PC-9 (cell line): ENCODE measurements around the gene TRIM9. TPM values are rescaled to one million over a fixed set of nuclear protein-coding genes. Genes with fewer than 3 reads are reported as not detected.

ENCODE experiments used
- BruUV-seq: library from RNA; stranded (reverse); fragments of 400-500 nt; replicated peaks from 2 replicates; lab custom pipeline; 2021; lab: Mats Ljungman, UMichigan
- CTCF ChIA-PET: fragments of 300-600 bp; sonication (Branson Sonifier 250); formaldehyde crosslinking; loops from one replicate; lab custom pipeline; 2022; ENCODE audit warnings: antibody characterized with exemption; lab: Charles Lee
- POLR2A ChIA-PET: fragments of 300-600 bp; sonication (Branson Sonifier 250); formaldehyde crosslinking; loops from one replicate; lab custom pipeline; 2022; ENCODE audit warnings: antibody characterized with exemption; ENCODE audit not compliant: unreplicated experiment; lab: Charles Lee
- DNase-seq, 2 experiments: peaks; one replicate each; pipeline versions ENCODE4 v3.0.0 to v3.0.0-alpha.2; 2015 to 2022; ENCODE audit warnings: mixed read lengths in 1 of 2
- H2AFZ ChIP-seq: fragments of 200-600 bp; sonication (generic); 2 replicates; pipeline ENCODE4 v1.8.1; 2017; ENCODE audit warnings: antibody characterized with exemption
- H3F3A ChIP-seq: fragments of 200-600 bp; sonication (generic); 2 replicates; pipeline ENCODE4 v1.8.1; 2017; ENCODE audit warnings: antibody characterized with exemption, mild to moderate bottlenecking, low read depth; ENCODE audit not compliant: insufficient read depth
- H3K27ac ChIP-seq: fragments of 200-600 bp; sonication (generic); 2 replicates; pipeline ENCODE4 v1.6.1; 2016; ENCODE audit warnings: mixed run types
- H3K27me3 ChIP-seq: fragments of 200-600 bp; sonication (generic); 2 replicates; pipeline ENCODE4 v1.6.1; 2016; ENCODE audit warnings: low read depth, mixed run types; ENCODE audit not compliant: insufficient read depth
- H3K36me3 ChIP-seq: fragments of 200-600 bp; sonication (generic); 2 replicates; pipeline ENCODE4 v1.6.1; 2016; ENCODE audit warnings: low read depth, mixed run types
- H3K4me1 ChIP-seq: fragments of 200-600 bp; sonication (generic); replicated peaks from 2 replicates; pipeline ENCODE4 v1.6.1; 2016; ENCODE audit warnings: mixed run types; ENCODE audit not compliant: insufficient read depth
- H3K4me2 ChIP-seq: fragments of 200-600 bp; sonication (generic); 2 replicates; pipeline ENCODE4 v1.6.1; 2017; ENCODE audit warnings: mixed run types
- H3K4me3 ChIP-seq: fragments of 200-600 bp; sonication (generic); 2 replicates; pipeline ENCODE4 v1.6.1; 2016; ENCODE audit warnings: mixed run types
- H3K79me2 ChIP-seq: fragments of 200-600 bp; sonication (generic); 2 replicates; pipeline ENCODE4 v1.6.1; 2017; ENCODE audit warnings: low read depth, mixed run types
- H3K9me2 ChIP-seq: fragments of 200-600 bp; sonication (generic); 2 replicates; pipeline ENCODE4 v1.8.1; 2017; ENCODE audit warnings: mild to moderate bottlenecking; ENCODE audit not compliant: insufficient read depth
- H3K9me3 ChIP-seq: fragments of 200-600 bp; sonication (generic); 2 replicates; pipeline ENCODE4 v1.8.1; 2016; ENCODE audit warnings: low read depth; ENCODE audit not compliant: insufficient read depth
- H4K20me1 ChIP-seq: fragments of 200-600 bp; sonication (generic); 2 replicates; pipeline ENCODE4 v1.8.1; 2017; ENCODE audit not compliant: insufficient read depth
- EZH2 ChIP-seq: fragments of 200-600 bp; sonication (generic); IDR thresholded peaks from 2 replicates; pipeline ENCODE4 v1.8.0; 2017; ENCODE audit warnings: antibody characterized with exemption, low read depth
- intact Hi-C: fragments of 100-400 bp; cut with micrococcal nuclease; formaldehyde crosslinking; loops from one replicate; pipeline ENCODE4 v1.10.0; 2022; ENCODE audit not compliant: unreplicated experiment
- total RNA-seq: library from RNA; stranded (reverse); gene quantifications from 2 replicates; pipeline ENCODE4 v1.2.3, GENCODE V29; 2021
- TF ChIP-seq, protein P1 (sequence below): fragments of 200-600 bp; sonication (generic); conservative IDR thresholded peaks from 2 replicates; pipeline ENCODE4 v1.6.1; 2017; ENCODE audit warnings: mixed run types, antibody characterized with exemption, mild to moderate bottlenecking, moderate library complexity

TRIM9 gene
- total RNA-seq, 1 experiment from 2014 or later: 2.1 TPM

DNA sequence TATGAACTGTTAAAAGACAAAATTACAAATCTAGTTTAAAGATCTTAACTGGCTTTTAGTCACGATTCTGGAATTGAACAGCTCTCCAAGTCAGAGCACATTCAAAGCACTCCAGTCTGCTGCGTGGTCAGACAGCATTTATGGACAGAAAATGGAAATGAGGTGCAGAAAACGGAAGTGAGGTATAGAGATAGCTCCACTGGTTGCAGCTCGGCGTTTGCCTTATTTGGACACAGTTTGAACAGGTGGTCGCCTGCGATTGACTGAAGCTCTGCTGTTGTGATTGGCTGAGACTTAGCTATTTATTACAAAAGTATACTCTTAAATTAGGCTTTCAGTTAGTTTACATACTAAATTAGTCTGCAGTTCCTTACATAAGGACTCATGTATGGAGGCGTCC, 28.3 kb downstream of the TRIM9 start:
- Histone ChIP-seq H3K4me3 (no peak overlapping the region), H3K79me2 (no peaks in the 10 kb centered on the region), H3F3A (no peaks in the 10 kb centered on the region), H2AFZ (no peak overlapping the region), H3K9me2 (no peaks in the 10 kb centered on the region), H3K27me3 (no peaks in the 10 kb centered on the region), H3K9me3 (peaks cover 7% of the 10 kb centered on the region; the same call in 1 of the 2 replicates), H3K36me3 (no peaks in the 10 kb centered on the region), H3K4me1 (no peaks in the 10 kb centered on the region), H3K4me2 (no peak overlapping the region), H3K27ac (no peak overlapping the region), H4K20me1 (no peaks in the 10 kb centered on the region)
- TF ChIP-seq, protein P1, sequence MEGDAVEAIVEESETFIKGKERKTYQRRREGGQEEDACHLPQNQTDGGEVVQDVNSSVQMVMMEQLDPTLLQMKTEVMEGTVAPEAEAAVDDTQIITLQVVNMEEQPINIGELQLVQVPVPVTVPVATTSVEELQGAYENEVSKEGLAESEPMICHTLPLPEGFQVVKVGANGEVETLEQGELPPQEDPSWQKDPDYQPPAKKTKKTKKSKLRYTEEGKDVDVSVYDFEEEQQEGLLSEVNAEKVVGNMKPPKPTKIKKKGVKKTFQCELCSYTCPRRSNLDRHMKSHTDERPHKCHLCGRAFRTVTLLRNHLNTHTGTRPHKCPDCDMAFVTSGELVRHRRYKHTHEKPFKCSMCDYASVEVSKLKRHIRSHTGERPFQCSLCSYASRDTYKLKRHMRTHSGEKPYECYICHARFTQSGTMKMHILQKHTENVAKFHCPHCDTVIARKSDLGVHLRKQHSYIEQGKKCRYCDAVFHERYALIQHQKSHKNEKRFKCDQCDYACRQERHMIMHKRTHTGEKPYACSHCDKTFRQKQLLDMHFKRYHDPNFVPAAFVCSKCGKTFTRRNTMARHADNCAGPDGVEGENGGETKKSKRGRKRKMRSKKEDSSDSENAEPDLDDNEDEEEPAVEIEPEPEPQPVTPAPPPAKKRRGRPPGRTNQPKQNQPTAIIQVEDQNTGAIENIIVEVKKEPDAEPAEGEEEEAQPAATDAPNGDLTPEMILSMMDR: no peak
- TF ChIP-seq EZH2: no peak
- DNase-seq: no peak
- BruUV-seq: no TSS peak
- CTCF ChIA-PET: no interaction called here
- intact Hi-C loops: no loop called here
- POLR2A ChIA-PET: no interaction called here

DNA sequence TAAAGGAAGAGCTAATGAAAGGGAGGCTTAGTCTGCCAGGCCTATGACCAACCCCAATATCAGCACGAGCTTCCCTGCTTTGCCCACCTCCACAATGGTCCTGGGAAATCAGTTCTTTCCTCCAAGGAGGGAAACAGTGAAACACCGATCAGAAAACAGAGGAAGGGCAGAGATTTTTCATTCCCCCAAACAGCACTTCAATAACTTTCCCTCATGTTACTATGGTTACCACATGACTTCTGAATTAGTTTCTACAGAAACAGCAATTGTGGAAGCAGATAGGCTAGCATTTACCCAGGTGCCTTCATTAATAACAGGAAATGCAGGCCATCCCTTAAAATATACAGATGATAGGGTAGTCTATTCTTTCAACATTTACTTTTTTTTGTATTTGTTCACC, 35.9 kb downstream of the TRIM9 start:
- H2AFZ ChIP-seq: no peak overlapping the region
- POLR2A ChIA-PET: no interaction called here
- intact Hi-C loops: no loop called here
- no peaks in the 10 kb centered on the region for H3K79me2 ChIP-seq
- H3K27ac ChIP-seq: no peak overlapping the region
- H3K9me2 ChIP-seq: no peaks in the 10 kb centered on the region
- TF ChIP-seq, protein P1: no peak
- TF ChIP-seq EZH2: no peak
- H3K4me2 ChIP-seq: no peak overlapping the region
- no peaks in the 10 kb centered on the region for H4K20me1 ChIP-seq
- no peak for DNase-seq
- no peaks in the 10 kb centered on the region for H3K27me3 ChIP-seq
- no peaks in the 10 kb centered on the region for H3K4me1 ChIP-seq
- H3F3A ChIP-seq: no peaks in the 10 kb centered on the region
- H3K9me3 ChIP-seq: peaks cover 7% of the 10 kb centered on the region; the same call in 1 of the 2 replicates
- no peaks in the 10 kb centered on the region for H3K36me3 ChIP-seq
- H3K4me3 ChIP-seq: no peak overlapping the region
- no TSS peak for BruUV-seq
- CTCF ChIA-PET: interaction anchor here (0.6 kb wide), 1 partner anchor 37 kb away, joined by 14 read pairs; no protein-coding TSS in a partner anchor

DNA sequence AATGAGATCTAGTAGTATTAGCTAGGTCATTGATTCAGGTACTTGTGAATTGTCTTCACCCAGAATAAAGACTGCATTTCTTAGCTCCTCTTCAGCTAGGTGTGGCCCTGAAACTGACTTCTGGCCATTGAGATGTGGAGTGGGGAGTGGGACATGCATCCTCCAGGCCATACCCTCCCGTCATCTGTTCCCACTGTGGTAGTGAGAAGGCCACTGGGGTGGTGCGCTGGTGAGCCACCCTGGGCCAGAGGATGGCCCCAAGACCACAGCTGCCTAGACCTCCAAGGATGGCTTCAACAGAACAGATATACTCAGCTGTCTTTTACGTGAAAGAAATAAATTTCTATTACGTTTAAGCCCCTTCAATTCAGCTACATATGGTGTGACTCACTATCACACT, 36.5 kb downstream of the TRIM9 start:
- H3K27ac ChIP-seq: no peak overlapping the region
- H3K4me2 ChIP-seq: no peak overlapping the region
- no peak overlapping the region for H2AFZ ChIP-seq
- no peaks in the 10 kb centered on the region for H3K79me2 ChIP-seq
- intact Hi-C loops: no loop called here
- H3K9me2 ChIP-seq: no peaks in the 10 kb centered on the region
- ChIA-PET POLR2A (no interaction called here), CTCF (interaction anchor here (0.6 kb wide), 1 partner anchor 37 kb away, joined by 14 read pairs; no protein-coding TSS in a partner anchor)
- H3K36me3 ChIP-seq: no peaks in the 10 kb centered on the region
- TF ChIP-seq, protein P1: no peak
- TF ChIP-seq EZH2: no peak
- no peaks in the 10 kb centered on the region for H4K20me1 ChIP-seq
- peaks cover 7% of the 10 kb centered on the region; the same call in 1 of the 2 replicates for H3K9me3 ChIP-seq
- no peaks in the 10 kb centered on the region for H3K4me1 ChIP-seq
- no peaks in the 10 kb centered on the region for H3K27me3 ChIP-seq
- no peak for DNase-seq
- BruUV-seq: no TSS peak
- no peak overlapping the region for H3K4me3 ChIP-seq
- H3F3A ChIP-seq: no peaks in the 10 kb centered on the region
